ENCODE results near the gene TBC1D1.

DNA sequence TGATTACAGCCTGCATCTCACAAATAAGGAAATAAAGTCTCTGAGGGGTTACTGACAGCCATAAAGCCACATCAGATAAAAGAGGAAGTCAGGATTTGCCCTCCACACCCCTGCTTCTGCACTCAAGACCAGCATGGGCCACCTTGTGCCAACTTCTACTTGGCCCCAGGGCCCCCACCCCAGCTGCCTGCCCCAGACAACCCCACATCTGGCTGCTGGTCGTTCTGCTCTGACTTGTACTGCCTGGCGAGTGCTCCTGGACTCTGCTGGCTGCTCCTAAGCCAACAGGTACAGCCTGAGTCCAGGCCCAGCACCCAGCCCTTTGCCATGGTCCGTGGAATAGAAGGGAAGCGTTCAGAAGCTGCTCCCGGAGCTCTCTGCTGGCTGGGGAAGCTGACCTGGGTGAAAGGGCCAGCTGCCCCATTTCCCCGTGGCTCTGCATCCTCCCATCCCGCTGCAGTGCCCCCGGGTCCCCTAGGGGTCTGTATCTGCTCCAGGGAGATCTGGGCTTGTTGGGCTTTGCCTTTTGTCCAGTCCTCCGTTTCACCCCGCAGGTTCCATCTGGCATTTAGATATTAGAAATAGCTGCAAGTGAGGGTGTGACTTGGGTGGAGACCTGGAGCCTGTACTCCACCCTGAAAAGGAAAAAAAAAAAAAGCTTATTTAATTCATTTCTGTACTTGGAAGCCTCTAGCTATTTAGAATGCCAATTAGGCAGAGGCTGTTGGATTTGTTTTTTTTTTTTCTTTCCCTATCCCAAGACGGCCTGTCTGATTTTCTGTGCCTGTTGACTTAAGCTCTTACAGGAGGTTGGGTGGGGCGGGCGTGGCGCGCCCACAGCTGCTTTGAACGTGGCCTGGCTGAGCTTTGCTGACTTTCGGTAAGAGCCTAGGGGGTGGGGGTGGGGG, 264.1 kb downstream of the TBC1D1 start:
- TF ChIP-seq EZH2phosphoT487 (IDR thresholded peaks at IDR 0.05; ENCODE audit: low read length) (no peak), EZH2 (optimal IDR thresholded peaks at IDR 0.05; ENCODE audit: low read depth, low read length) (no peak)
- TF ChIP-seq, protein P1, sequence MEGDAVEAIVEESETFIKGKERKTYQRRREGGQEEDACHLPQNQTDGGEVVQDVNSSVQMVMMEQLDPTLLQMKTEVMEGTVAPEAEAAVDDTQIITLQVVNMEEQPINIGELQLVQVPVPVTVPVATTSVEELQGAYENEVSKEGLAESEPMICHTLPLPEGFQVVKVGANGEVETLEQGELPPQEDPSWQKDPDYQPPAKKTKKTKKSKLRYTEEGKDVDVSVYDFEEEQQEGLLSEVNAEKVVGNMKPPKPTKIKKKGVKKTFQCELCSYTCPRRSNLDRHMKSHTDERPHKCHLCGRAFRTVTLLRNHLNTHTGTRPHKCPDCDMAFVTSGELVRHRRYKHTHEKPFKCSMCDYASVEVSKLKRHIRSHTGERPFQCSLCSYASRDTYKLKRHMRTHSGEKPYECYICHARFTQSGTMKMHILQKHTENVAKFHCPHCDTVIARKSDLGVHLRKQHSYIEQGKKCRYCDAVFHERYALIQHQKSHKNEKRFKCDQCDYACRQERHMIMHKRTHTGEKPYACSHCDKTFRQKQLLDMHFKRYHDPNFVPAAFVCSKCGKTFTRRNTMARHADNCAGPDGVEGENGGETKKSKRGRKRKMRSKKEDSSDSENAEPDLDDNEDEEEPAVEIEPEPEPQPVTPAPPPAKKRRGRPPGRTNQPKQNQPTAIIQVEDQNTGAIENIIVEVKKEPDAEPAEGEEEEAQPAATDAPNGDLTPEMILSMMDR (IDR thresholded peaks at IDR 0.05; ENCODE audit: low read length): no peak

Data from MM.1S (cell line).